Activated CD4-positive, alpha-beta T cell treated with anti-CD3 and anti-CD28 coated beads for 1 hour (primary cell): ENCODE results near the gene BICD1.
"Not testable (repeated sequence)": the region's sequence is repeated elsewhere in the genome, so short reads cannot be mapped to it uniquely, and the experiment has no call there.

ENCODE experiments used
- DNase-seq: peaks from one replicate; pipeline ENCODE4 v3.0.0-alpha.2; 2020

Gene BICD1

GRCh38 chr12:32106517-32107358 lies at the start of gene BICD1:
BICD1 (plus strand) TSS chr12:32106847; CDS start chr12:32107332, 485 bp downstream.
- peak; percentile 56 for DNase-seq

- DNase-seq: no peak
Observed at GRCh38 chr12:32061033-32061432, 45.6 kb upstream of the BICD1 start.

- DNase-seq: no peak
Observed at GRCh38 chr12:32062881-32063280, 43.8 kb upstream of the BICD1 start.

GRCh38 chr12:32063796-32064195 lies 42.9 kb upstream of the BICD1 start:
- DNase-seq: no peak

GRCh38 chr12:32066206-32066605 lies 40.4 kb upstream of the BICD1 start:
- DNase-seq: no peak

- DNase-seq: no peak
Observed at GRCh38 chr12:32069071-32069470, 37.6 kb upstream of the BICD1 start.

- no peak for DNase-seq
Observed at GRCh38 chr12:32069731-32070130, 36.9 kb upstream of the BICD1 start.

- DNase-seq: no peak
Observed at GRCh38 chr12:32070370-32070769, 36.3 kb upstream of the BICD1 start.

GRCh38 chr12:32072102-32072501 lies 34.5 kb upstream of the BICD1 start:
- no peak for DNase-seq

- DNase-seq: no peak
Observed at GRCh38 chr12:32074432-32074831, 32.2 kb upstream of the BICD1 start.

GRCh38 chr12:32076941-32077340 lies 29.7 kb upstream of the BICD1 start:
- DNase-seq: no peak

- DNase-seq: no peak
Observed at GRCh38 chr12:32080435-32080834, 26.2 kb upstream of the BICD1 start.

GRCh38 chr12:32083489-32083888 lies 23.2 kb upstream of the BICD1 start:
- DNase-seq: no peak

GRCh38 chr12:32084017-32084688 lies 22.5 kb upstream of the BICD1 start:
- DNase-seq: no peak

- no peak for DNase-seq
Observed at GRCh38 chr12:32084753-32085152, 21.9 kb upstream of the BICD1 start.

- no peak for DNase-seq
Observed at GRCh38 chr12:32087306-32087705, 19.3 kb upstream of the BICD1 start.

- DNase-seq: no peak
Observed at GRCh38 chr12:32089156-32089555, 17.5 kb upstream of the BICD1 start.

- no peak for DNase-seq
Observed at GRCh38 chr12:32089586-32089985, 17.1 kb upstream of the BICD1 start.

- no peak for DNase-seq
Observed at GRCh38 chr12:32091696-32092095, 15.0 kb upstream of the BICD1 start.

- DNase-seq: no peak
Observed at GRCh38 chr12:32098112-32098511, 8.5 kb upstream of the BICD1 start.

GRCh38 chr12:32099275-32099674 lies 7.4 kb upstream of the BICD1 start:
- DNase-seq: not testable (repeated sequence)

GRCh38 chr12:32100361-32100760 lies 6.3 kb upstream of the BICD1 start:
- no peak for DNase-seq

- DNase-seq: no peak
Observed at GRCh38 chr12:32100888-32101287, 5.8 kb upstream of the BICD1 start.

GRCh38 chr12:32102234-32102633 lies 4.4 kb upstream of the BICD1 start:
- DNase-seq: no peak
